OCI-LY1 (cell line): Measurements from ENCODE around the gene ITPRID2.

Source experiments
- H2AFZ ChIP-seq: fragments of 200-600 bp; sonication (generic), shearing (Covaris generic); 2 replicates; pipeline ENCODE4 v1.6.0; 2014; ENCODE audit warnings: antibody characterized with exemption, mild to moderate bottlenecking, low read length
- H3F3A ChIP-seq: fragments of 200-600 bp; sonication (generic), shearing (Covaris generic); 2 replicates; pipeline ENCODE4 v1.6.0; 2014; ENCODE audit warnings: mild to moderate bottlenecking, antibody characterized with exemption, low read length, moderate library complexity; ENCODE audit not compliant: insufficient read depth
- H3K27ac ChIP-seq: fragments of 200-600 bp; sonication (generic); 2 replicates; pipeline ENCODE4 v1.5.1; 2014; ENCODE audit warnings: low read length, mixed run types, mild to moderate bottlenecking, low read depth; ENCODE audit not compliant: poor library complexity, severe bottlenecking
- H3K27me3 ChIP-seq: fragments of 200-600 bp; sonication (generic); 2 replicates; pipeline ENCODE4 v1.6.0; 2014; ENCODE audit warnings: antibody characterized with exemption, mild to moderate bottlenecking, low read length, moderate library complexity; ENCODE audit not compliant: insufficient read depth
- H3K36me3 ChIP-seq: fragments of 200-600 bp; sonication (generic); 2 replicates; pipeline ENCODE4 v1.6.1; 2014; ENCODE audit warnings: mild to moderate bottlenecking, antibody characterized with exemption, low read length, moderate library complexity, mixed read lengths; ENCODE audit not compliant: insufficient read depth
- H3K4me1 ChIP-seq: fragments of 200-600 bp; sonication (generic); 2 replicates; pipeline ENCODE4 v1.5.1; 2014; ENCODE audit warnings: mild to moderate bottlenecking, low read length, moderate library complexity; ENCODE audit not compliant: insufficient read depth, severe bottlenecking
- H3K4me2 ChIP-seq: fragments of 200-600 bp; sonication (generic), shearing (Covaris generic); 2 replicates; pipeline ENCODE4 v1.6.1; 2014; ENCODE audit warnings: low read length
- H3K4me3 ChIP-seq: fragments of 200-600 bp; sonication (generic); 2 replicates; pipeline ENCODE4 v1.5.1; 2014; ENCODE audit warnings: low read length, low read depth, mild to moderate bottlenecking, mixed read lengths; ENCODE audit not compliant: poor library complexity, severe bottlenecking
- H3K79me2 ChIP-seq: fragments of 200-600 bp; shearing (Covaris generic); 2 replicates; pipeline ENCODE4 v1.6.1; 2016; ENCODE audit warnings: mixed run types, low read length, mixed read lengths; ENCODE audit not compliant: insufficient read depth
- H3K9ac ChIP-seq: fragments of 200-600 bp; sonication (generic), shearing (Covaris generic); 2 replicates; pipeline ENCODE4 v1.6.1; 2014; ENCODE audit warnings: mild to moderate bottlenecking, low read length, mixed read lengths
- H3K9me2 ChIP-seq: fragments of 200-600 bp; sonication (generic), shearing (Covaris generic); 2 replicates; pipeline ENCODE4 v1.6.1; 2014; ENCODE audit warnings: low read depth, mild to moderate bottlenecking, low read length, mixed read lengths
- H3K9me3 ChIP-seq: fragments of 200-600 bp; shearing (Covaris generic); 2 replicates; pipeline ENCODE4 v1.6.1; 2014; ENCODE audit warnings: low read length, mixed read lengths
- H4K20me1 ChIP-seq: fragments of 200-600 bp; sonication (generic), shearing (Covaris generic); 2 replicates; pipeline ENCODE4 v1.6.0; 2016; ENCODE audit warnings: mild to moderate bottlenecking, low read length; ENCODE audit not compliant: insufficient read depth
- CTCF ChIP-seq: fragments of 200-600 bp; sonication (generic), shearing (Covaris generic); IDR thresholded peaks from 2 replicates; pipeline ENCODE4 v1.5.1; 2017; ENCODE audit warnings: mild to moderate bottlenecking, antibody characterized with exemption, low read length, moderate library complexity, mixed read lengths
- EZH2 ChIP-seq: fragments of 200-600 bp; sonication (generic), shearing (Covaris generic); IDR thresholded peaks from 2 replicates; pipeline ENCODE4 v1.8.0; 2017; ENCODE audit warnings: borderline replicate concordance, mixed run types, mild to moderate bottlenecking, antibody characterized with exemption, low read length, moderate library complexity, mixed read lengths

ITPRID2 gene

GRCh38 chr2:181948227-181948626 lies 56.7 kb downstream of the ITPRID2 start:
- no peak overlapping the region for H3K27ac ChIP-seq
- H3F3A ChIP-seq, result no peaks in the 10 kb centered on the region
- no peaks in the 10 kb centered on the region for H3K27me3 ChIP-seq
- H3K4me3 ChIP-seq, result no peak overlapping the region
- no peaks in the 10 kb centered on the region for H3K79me2 ChIP-seq
- TF ChIP-seq CTCF (no peak), EZH2 (no peak)
- H3K9me2 ChIP-seq, result no peaks in the 10 kb centered on the region
- no peak overlapping the region for H3K9ac ChIP-seq
- H4K20me1 ChIP-seq, result no peaks in the 10 kb centered on the region
- no peaks in the 10 kb centered on the region for H3K9me3 ChIP-seq
- H3K4me1 ChIP-seq, result no peaks in the 10 kb centered on the region
- H2AFZ ChIP-seq, result no peak overlapping the region
- no peaks in the 10 kb centered on the region for H3K36me3 ChIP-seq
- no peak overlapping the region for H3K4me2 ChIP-seq

GRCh38 chr2:181949047-181949446 lies 57.5 kb downstream of the ITPRID2 start:
- Histone ChIP-seq H3K27ac (no peak overlapping the region), H3K4me2 (no peak overlapping the region), H3K9ac (no peak overlapping the region), H2AFZ (no peak overlapping the region), H3K4me1 (no peaks in the 10 kb centered on the region), H4K20me1 (no peaks in the 10 kb centered on the region), H3K27me3 (no peaks in the 10 kb centered on the region), H3K9me2 (no peaks in the 10 kb centered on the region), H3K9me3 (no peaks in the 10 kb centered on the region), H3K79me2 (no peaks in the 10 kb centered on the region), H3K4me3 (no peak overlapping the region), H3K36me3 (no peaks in the 10 kb centered on the region), H3F3A (no peaks in the 10 kb centered on the region)
- TF ChIP-seq EZH2 (no peak), CTCF (no peak)

- no peak overlapping the region for H3K4me2 ChIP-seq
- H3K27ac ChIP-seq, result no peak overlapping the region
- H3K9ac ChIP-seq, result no peak overlapping the region
- no peaks in the 10 kb centered on the region for H3K79me2 ChIP-seq
- no peak overlapping the region for H3K4me3 ChIP-seq
- H3K4me1 ChIP-seq, result peaks cover 6% of the 10 kb centered on the region
- H3K9me3 ChIP-seq, result no peaks in the 10 kb centered on the region
- H3K9me2 ChIP-seq, result no peaks in the 10 kb centered on the region
- no peaks in the 10 kb centered on the region for H4K20me1 ChIP-seq
- H3K27me3 ChIP-seq, result no peaks in the 10 kb centered on the region
- no peak for TF ChIP-seq EZH2
- TF ChIP-seq CTCF, result no peak
- H3F3A ChIP-seq, result no peaks in the 10 kb centered on the region
- H3K36me3 ChIP-seq, result no peaks in the 10 kb centered on the region
- no peak overlapping the region for H2AFZ ChIP-seq
These were observed 61.1 kb downstream of the ITPRID2 start for GRCh38 chr2:181952404-181953226.
